OCI-LY3 (cell line): Measurements from ENCODE around the gene ATP5IF1.

ENCODE experiments used
- H2AFZ ChIP-seq: fragments of 200-600, 300-600 bp; shearing (Covaris generic); 2 replicates; pipeline ENCODE4 v1.6.0; 2014; ENCODE audit warnings: antibody characterized with exemption, low read depth, low read length
- H3K27ac ChIP-seq: fragments of 200-600, 300-600 bp; sonication (generic); 2 replicates; pipeline ENCODE4 v1.5.1; 2014; ENCODE audit warnings: mild to moderate bottlenecking, low read length, moderate library complexity, mixed read lengths
- H3K27me3 ChIP-seq: fragments of 200-600, 300-600 bp; sonication (generic); 2 replicates; pipeline ENCODE4 v1.6.1; 2014; ENCODE audit warnings: low read depth, low read length, mixed read lengths
- H3K36me3 ChIP-seq: fragments of 200-600, 300-600 bp; sonication (generic); replicated peaks from 2 replicates; pipeline ENCODE3; 2014; ENCODE audit warnings: low read depth, low read length, mixed read lengths
- H3K4me1 ChIP-seq: fragments of 300-600, 200-600 bp; sonication (generic); 2 replicates; pipeline ENCODE4 v1.6.1; 2014; ENCODE audit warnings: low read length, mixed read lengths
- H3K4me2 ChIP-seq: fragments of 200-600, 300-600 bp; sonication (generic); 2 replicates; pipeline ENCODE4 v1.6.1; 2014; ENCODE audit warnings: low read length, mixed read lengths
- H3K4me3 ChIP-seq: fragments of 300-600, 200-600 bp; sonication (generic); 2 replicates; pipeline ENCODE4 v1.5.1; 2014; ENCODE audit warnings: antibody characterized with exemption, mild to moderate bottlenecking, low read length, moderate library complexity
- H3K79me2 ChIP-seq: fragments of 300-600, 200-600 bp; shearing (Covaris generic); 2 replicates; pipeline ENCODE4 v1.6.1; 2014; ENCODE audit warnings: mild to moderate bottlenecking, low read length, mixed read lengths
- H3K9ac ChIP-seq: fragments of 300-600, 200-600 bp; shearing (Covaris generic); 2 replicates; pipeline ENCODE4 v1.6.0; 2014; ENCODE audit warnings: mild to moderate bottlenecking, low read length, moderate library complexity
- H3K9me3 ChIP-seq: fragments of 200-600, 300-600 bp; shearing (Covaris generic); 2 replicates; pipeline ENCODE4 v1.6.1; 2014; ENCODE audit warnings: low read length, mixed read lengths; ENCODE audit not compliant: insufficient read depth
- H4K20me1 ChIP-seq: fragments of 200-600, 300-600 bp; sonication (generic); 2 replicates; pipeline ENCODE4 v1.6.1; 2016; ENCODE audit warnings: low read length, mixed read lengths; ENCODE audit not compliant: insufficient read depth
- CTCF ChIP-seq: fragments of 200-600, 300-600 bp; sonication (generic); IDR thresholded peaks from 2 replicates; pipeline ENCODE4 v1.5.1; 2014; ENCODE audit warnings: antibody characterized with exemption, low read length, low read depth
- EZH2phosphoT487 ChIP-seq: fragments of 200-600 bp; shearing (Covaris generic); IDR thresholded peaks from 2 replicates; pipeline ENCODE4 v1.6.1; 2018; ENCODE audit warnings: antibody characterized with exemption, mixed run types, low read depth

The ATP5IF1 gene

GRCh38 chr1:28286111-28286510 lies 50.2 kb downstream of the ATP5IF1 start:
- Histone ChIP-seq H3K4me3 (no peak overlapping the region), H3K9ac (no peak overlapping the region), H3K9me3 (no peaks in the 10 kb centered on the region), H3K4me2 (no peak overlapping the region), H3K36me3 (no peaks in the 10 kb centered on the region), H2AFZ (no peak overlapping the region), H3K79me2 (no peaks in the 10 kb centered on the region), H3K4me1 (peaks cover 1% of the 10 kb centered on the region; the same call in 1 of the 2 replicates), H4K20me1 (no peaks in the 10 kb centered on the region), H3K27me3 (no peaks in the 10 kb centered on the region), H3K27ac (no peak overlapping the region)
- no peak for TF ChIP-seq CTCF
- no peak for TF ChIP-seq EZH2phosphoT487
